ENCODE results near the gene HDGFL3.

The HDGFL3 gene

GRCh38 chr15:83114856-83115255 is 92.8 kb downstream of the HDGFL3 start:
- no peak overlapping the region for H3K27ac ChIP-seq
- TF ChIP-seq CTCF (conservative IDR thresholded peaks at IDR 0.05): no peak

- H3K27ac ChIP-seq: no peak overlapping the region
- TF ChIP-seq CTCF (conservative IDR thresholded peaks at IDR 0.05): no peak
These were observed 93.5 kb downstream of the HDGFL3 start for GRCh38 chr15:83113881-83114674.

GRCh38 chr15:83112956-83113299 is 94.7 kb downstream of the HDGFL3 start:
- no peak overlapping the region for H3K27ac ChIP-seq
- no peak for TF ChIP-seq CTCF (conservative IDR thresholded peaks at IDR 0.05)

GRCh38 chr15:83112233-83112955 is 95.2 kb downstream of the HDGFL3 start:
- no peak for TF ChIP-seq CTCF (conservative IDR thresholded peaks at IDR 0.05)
- H3K27ac ChIP-seq: no peak overlapping the region

GRCh38 chr15:83111149-83111548 is 96.5 kb downstream of the HDGFL3 start:
- TF ChIP-seq CTCF (conservative IDR thresholded peaks at IDR 0.05): no peak
- no peak overlapping the region for H3K27ac ChIP-seq

GRCh38 chr15:83110381-83110780 is 97.2 kb downstream of the HDGFL3 start:
- H3K27ac ChIP-seq: no peak overlapping the region
- TF ChIP-seq CTCF (conservative IDR thresholded peaks at IDR 0.05): no peak

GRCh38 chr15:83109532-83109931 is 98.1 kb downstream of the HDGFL3 start:
- no peak for TF ChIP-seq CTCF (conservative IDR thresholded peaks at IDR 0.05)
- H3K27ac ChIP-seq: no peak overlapping the region

Data from VCaP (cell line).